A549 (cell line): ENCODE measurements around the gene CHST11.

Experiments
- BHLHE40 ChIP-seq: IDR thresholded peaks from 2 replicates; pipeline ENCODE4 v1.6.1; 2012; ENCODE audit warnings: low read depth, low read length, inconsistent platforms
- CBX2 ChIP-seq: fragments of 200-600 bp; sonication (generic); IDR thresholded peaks from 2 replicates; pipeline ENCODE4 v1.6.1; 2016; ENCODE audit warnings: low read depth, mild to moderate bottlenecking, borderline replicate concordance
- CBX8 ChIP-seq: fragments of 200-600 bp; sonication (generic); IDR thresholded peaks from 2 replicates; pipeline ENCODE4 v1.6.1; 2016
- CHD2 ChIP-seq: fragments of 150-350 bp; IDR thresholded peaks from 2 replicates; pipeline ENCODE4 v1.6.1; 2014; ENCODE audit warnings: low read length; ENCODE audit not compliant: partially characterized antibody
- EP300 ChIP-seq, 2 experiments: fragments of >200 bp; sonication (Bioruptor Twin); formaldehyde crosslinking; IDR thresholded peaks; 2 replicates in 1 of 2; 3 replicates in 1 of 2; pipeline ENCODE4 v1.6.1; 2016 to 2017
- FOSL2 ChIP-seq, 2 experiments: fragments of 450-650 bp in 1 of 2; fragments of >200 bp in 1 of 2; sonication (Bioruptor Twin) in 1 of 2; formaldehyde crosslinking; IDR thresholded peaks; 2 replicates each; pipeline versions ENCODE4 v1.5.0 to v1.6.1; 2016 to 2020; ENCODE audit warnings: mild to moderate bottlenecking in 1 of 2, moderate library complexity in 1 of 2
- POLR2A ChIP-seq: IDR thresholded peaks from 2 replicates; pipeline ENCODE4 v1.6.1; 2012; ENCODE audit warnings: mild to moderate bottlenecking, low read length
- POLR2AphosphoS2 ChIP-seq: conservative IDR thresholded peaks from 2 replicates; pipeline ENCODE4 v1.6.1; 2012; ENCODE audit warnings: low read length, improper control_type of control experiment, inconsistent platforms
- RCOR1 ChIP-seq: fragments of 150-350 bp; IDR thresholded peaks from 2 replicates; pipeline ENCODE4 v1.6.1; 2014; ENCODE audit warnings: antibody characterized with exemption, low read length, low read depth
- RNF2 ChIP-seq: fragments of 200-600 bp; sonication (generic); IDR thresholded peaks from 2 replicates; pipeline ENCODE4 v1.6.1; 2016; ENCODE audit warnings: low read depth, mild to moderate bottlenecking, antibody characterized with exemption, moderate library complexity, borderline replicate concordance
- TF ChIP-seq, protein P1 (sequence below): fragments of >200 bp; sonication (Bioruptor Twin); formaldehyde crosslinking; IDR thresholded peaks from 3 replicates; pipeline ENCODE4 v1.5.1; 2016
- TF ChIP-seq, protein P2 (sequence below): IDR thresholded peaks from 2 replicates; pipeline ENCODE4 v1.6.1; 2012
- TF ChIP-seq, protein P3 (sequence below): fragments of 200-600 bp; sonication (generic); IDR thresholded peaks from 2 replicates; pipeline ENCODE4 v1.6.1; 2016; ENCODE audit warnings: antibody characterized with exemption, mild to moderate bottlenecking, moderate library complexity
- TF ChIP-seq, protein P4 (sequence below): fragments of 450-650 bp; IDR thresholded peaks from 2 replicates; pipeline ENCODE4 v1.6.1; 2014; ENCODE audit warnings: antibody characterized with exemption

DNA sequence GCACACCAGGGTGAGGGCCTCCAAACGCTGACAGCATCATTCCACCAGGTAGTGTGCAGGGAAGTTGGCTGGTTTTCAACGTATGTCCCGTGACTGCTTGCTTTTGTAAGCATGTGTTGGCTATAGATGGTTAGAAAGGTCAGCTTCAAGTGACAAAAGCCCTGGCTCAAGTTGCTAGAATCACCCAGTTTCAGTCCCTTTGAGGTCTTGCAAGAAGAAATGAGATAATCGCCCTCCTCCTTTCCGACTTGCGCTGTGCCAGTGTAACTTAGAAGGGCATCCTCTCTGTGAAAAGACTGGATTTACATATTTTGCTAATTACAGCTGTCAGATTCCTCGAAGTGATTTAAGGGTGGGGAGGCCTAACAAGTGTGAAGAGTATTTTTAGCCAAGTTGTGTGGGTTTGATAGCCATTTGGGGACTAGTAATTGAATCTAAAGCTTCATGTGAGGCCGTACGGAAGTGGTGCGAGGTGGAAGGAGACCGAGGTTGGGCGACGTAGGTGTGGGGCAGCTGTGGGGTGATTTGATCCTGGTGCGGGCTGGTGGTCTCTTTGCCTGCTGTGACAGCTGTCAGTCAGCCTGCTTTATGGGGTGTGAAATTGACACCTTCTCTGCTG is 94.7 kb downstream of the CHST11 start:
- TF ChIP-seq RCOR1 (no peak), POLR2A (no peak), BHLHE40 (no peak), FOSL2 (IDR thresholded peaks at IDR 0.05) (no peak), FOSL2 (CRISPR knock-in tag; IDR thresholded peaks at IDR 0.05) (no peak), CBX8 (no peak), CHD2 (no peak), RNF2 (no peak), CBX2 (no peak), EP300 (IDR thresholded peaks at IDR 0.05) (no peak), POLR2AphosphoS2 (no peak)
- TF ChIP-seq, protein P1, sequence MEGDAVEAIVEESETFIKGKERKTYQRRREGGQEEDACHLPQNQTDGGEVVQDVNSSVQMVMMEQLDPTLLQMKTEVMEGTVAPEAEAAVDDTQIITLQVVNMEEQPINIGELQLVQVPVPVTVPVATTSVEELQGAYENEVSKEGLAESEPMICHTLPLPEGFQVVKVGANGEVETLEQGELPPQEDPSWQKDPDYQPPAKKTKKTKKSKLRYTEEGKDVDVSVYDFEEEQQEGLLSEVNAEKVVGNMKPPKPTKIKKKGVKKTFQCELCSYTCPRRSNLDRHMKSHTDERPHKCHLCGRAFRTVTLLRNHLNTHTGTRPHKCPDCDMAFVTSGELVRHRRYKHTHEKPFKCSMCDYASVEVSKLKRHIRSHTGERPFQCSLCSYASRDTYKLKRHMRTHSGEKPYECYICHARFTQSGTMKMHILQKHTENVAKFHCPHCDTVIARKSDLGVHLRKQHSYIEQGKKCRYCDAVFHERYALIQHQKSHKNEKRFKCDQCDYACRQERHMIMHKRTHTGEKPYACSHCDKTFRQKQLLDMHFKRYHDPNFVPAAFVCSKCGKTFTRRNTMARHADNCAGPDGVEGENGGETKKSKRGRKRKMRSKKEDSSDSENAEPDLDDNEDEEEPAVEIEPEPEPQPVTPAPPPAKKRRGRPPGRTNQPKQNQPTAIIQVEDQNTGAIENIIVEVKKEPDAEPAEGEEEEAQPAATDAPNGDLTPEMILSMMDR, result no peak
- TF ChIP-seq, protein P2, sequence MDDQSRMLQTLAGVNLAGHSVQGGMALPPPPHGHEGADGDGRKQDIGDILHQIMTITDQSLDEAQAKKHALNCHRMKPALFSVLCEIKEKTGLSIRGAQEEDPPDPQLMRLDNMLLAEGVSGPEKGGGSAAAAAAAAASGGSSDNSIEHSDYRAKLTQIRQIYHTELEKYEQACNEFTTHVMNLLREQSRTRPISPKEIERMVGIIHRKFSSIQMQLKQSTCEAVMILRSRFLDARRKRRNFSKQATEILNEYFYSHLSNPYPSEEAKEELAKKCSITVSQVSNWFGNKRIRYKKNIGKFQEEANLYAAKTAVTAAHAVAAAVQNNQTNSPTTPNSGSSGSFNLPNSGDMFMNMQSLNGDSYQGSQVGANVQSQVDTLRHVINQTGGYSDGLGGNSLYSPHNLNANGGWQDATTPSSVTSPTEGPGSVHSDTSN, result no peak
- TF ChIP-seq, protein P3, sequence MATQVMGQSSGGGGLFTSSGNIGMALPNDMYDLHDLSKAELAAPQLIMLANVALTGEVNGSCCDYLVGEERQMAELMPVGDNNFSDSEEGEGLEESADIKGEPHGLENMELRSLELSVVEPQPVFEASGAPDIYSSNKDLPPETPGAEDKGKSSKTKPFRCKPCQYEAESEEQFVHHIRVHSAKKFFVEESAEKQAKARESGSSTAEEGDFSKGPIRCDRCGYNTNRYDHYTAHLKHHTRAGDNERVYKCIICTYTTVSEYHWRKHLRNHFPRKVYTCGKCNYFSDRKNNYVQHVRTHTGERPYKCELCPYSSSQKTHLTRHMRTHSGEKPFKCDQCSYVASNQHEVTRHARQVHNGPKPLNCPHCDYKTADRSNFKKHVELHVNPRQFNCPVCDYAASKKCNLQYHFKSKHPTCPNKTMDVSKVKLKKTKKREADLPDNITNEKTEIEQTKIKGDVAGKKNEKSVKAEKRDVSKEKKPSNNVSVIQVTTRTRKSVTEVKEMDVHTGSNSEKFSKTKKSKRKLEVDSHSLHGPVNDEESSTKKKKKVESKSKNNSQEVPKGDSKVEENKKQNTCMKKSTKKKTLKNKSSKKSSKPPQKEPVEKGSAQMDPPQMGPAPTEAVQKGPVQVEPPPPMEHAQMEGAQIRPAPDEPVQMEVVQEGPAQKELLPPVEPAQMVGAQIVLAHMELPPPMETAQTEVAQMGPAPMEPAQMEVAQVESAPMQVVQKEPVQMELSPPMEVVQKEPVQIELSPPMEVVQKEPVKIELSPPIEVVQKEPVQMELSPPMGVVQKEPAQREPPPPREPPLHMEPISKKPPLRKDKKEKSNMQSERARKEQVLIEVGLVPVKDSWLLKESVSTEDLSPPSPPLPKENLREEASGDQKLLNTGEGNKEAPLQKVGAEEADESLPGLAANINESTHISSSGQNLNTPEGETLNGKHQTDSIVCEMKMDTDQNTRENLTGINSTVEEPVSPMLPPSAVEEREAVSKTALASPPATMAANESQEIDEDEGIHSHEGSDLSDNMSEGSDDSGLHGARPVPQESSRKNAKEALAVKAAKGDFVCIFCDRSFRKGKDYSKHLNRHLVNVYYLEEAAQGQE, result no peak
- TF ChIP-seq, protein P4, sequence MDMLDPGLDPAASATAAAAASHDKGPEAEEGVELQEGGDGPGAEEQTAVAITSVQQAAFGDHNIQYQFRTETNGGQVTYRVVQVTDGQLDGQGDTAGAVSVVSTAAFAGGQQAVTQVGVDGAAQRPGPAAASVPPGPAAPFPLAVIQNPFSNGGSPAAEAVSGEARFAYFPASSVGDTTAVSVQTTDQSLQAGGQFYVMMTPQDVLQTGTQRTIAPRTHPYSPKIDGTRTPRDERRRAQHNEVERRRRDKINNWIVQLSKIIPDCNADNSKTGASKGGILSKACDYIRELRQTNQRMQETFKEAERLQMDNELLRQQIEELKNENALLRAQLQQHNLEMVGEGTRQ, result no peak
